ENCODE results near the gene EIF4G3.

DNA sequence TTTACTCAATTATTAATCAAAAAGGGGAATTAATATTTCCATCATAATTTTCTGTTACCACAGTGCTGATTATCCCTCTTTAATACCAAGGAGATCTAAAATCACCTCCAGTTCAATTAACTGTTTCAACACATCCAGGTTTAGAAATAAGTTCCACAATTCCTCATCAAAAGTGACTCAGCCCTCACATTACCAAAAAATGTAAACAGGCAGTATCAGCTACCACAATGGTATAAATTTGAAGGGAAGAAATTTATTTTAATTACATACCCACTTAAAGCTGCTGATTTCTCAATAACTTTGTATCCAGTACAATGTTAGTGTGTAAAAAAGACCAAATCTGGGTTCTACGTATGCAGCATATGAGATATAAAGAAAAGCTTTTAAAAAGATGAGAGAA is 51.9 kb downstream of the EIF4G3 start:
- TF ChIP-seq CEBPB (IDR thresholded peaks at IDR 0.05): no peak
- no peak for TF ChIP-seq EGR1 (IDR thresholded peaks at IDR 0.05)
- TF ChIP-seq, protein P1, sequence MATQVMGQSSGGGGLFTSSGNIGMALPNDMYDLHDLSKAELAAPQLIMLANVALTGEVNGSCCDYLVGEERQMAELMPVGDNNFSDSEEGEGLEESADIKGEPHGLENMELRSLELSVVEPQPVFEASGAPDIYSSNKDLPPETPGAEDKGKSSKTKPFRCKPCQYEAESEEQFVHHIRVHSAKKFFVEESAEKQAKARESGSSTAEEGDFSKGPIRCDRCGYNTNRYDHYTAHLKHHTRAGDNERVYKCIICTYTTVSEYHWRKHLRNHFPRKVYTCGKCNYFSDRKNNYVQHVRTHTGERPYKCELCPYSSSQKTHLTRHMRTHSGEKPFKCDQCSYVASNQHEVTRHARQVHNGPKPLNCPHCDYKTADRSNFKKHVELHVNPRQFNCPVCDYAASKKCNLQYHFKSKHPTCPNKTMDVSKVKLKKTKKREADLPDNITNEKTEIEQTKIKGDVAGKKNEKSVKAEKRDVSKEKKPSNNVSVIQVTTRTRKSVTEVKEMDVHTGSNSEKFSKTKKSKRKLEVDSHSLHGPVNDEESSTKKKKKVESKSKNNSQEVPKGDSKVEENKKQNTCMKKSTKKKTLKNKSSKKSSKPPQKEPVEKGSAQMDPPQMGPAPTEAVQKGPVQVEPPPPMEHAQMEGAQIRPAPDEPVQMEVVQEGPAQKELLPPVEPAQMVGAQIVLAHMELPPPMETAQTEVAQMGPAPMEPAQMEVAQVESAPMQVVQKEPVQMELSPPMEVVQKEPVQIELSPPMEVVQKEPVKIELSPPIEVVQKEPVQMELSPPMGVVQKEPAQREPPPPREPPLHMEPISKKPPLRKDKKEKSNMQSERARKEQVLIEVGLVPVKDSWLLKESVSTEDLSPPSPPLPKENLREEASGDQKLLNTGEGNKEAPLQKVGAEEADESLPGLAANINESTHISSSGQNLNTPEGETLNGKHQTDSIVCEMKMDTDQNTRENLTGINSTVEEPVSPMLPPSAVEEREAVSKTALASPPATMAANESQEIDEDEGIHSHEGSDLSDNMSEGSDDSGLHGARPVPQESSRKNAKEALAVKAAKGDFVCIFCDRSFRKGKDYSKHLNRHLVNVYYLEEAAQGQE (IDR thresholded peaks at IDR 0.05; ENCODE audit: low read depth): no peak
- TF ChIP-seq RAD21 (IDR thresholded peaks at IDR 0.05; ENCODE audit: low read depth): no peak
- no peak for TF ChIP-seq NFIC (IDR thresholded peaks at IDR 0.05)
- TF ChIP-seq EP300 (IDR thresholded peaks at IDR 0.05; ENCODE audit: borderline replicate concordance): no peak
- no peak for TF ChIP-seq YY1 (IDR thresholded peaks at IDR 0.05; ENCODE audit: low read depth)
- TF ChIP-seq, protein P2, sequence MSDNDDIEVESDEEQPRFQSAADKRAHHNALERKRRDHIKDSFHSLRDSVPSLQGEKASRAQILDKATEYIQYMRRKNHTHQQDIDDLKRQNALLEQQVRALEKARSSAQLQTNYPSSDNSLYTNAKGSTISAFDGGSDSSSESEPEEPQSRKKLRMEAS (IDR thresholded peaks at IDR 0.05): no peak
